ENCODE results near the gene ARMC2.

DNA sequence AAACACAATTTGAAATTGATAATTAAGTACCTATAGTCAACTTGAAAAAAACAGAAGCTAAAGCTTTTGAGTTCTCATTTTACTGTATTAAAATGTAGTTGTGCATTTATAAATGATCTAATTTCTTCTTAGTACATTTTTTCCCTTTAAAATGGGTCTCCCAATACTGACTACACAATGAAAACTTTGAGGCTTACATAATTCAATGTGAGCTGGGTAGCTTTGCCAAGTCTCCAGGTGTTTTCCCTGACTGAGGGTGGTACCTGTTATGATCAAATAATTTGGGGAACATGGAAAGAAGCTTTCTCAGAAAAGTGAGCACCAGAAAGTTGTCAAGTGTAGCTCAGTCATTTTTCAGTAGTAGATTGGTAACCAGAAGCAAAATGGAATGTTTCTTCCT is 74.3 kb downstream of the ARMC2 start:
- TF ChIP-seq SUZ12 (IDR thresholded peaks at IDR 0.05; ENCODE audit: extremely low read depth, insufficient read depth, insufficient read length) (no peak), ZNF274 (IDR thresholded peaks at IDR 0.05; ENCODE audit: low read depth, low read length) (no peak)

Data from NT2/D1 (cell line).